Esophagus squamous epithelium (tissue), 5 donors: ENCODE results near the gene ISOC1. TPM values are rescaled to one million over a fixed set of nuclear protein-coding genes. Genes with fewer than 3 reads are reported as not detected.

ENCODE experiments used
- DNase-seq: peaks from one replicate; lab custom pipeline; 2025; lab: John Stamatoyannopoulos, UW
- H3K27ac ChIP-seq, 4 donors: fragments of 200-600 bp; sonication (generic); one replicate each; pipeline ENCODE4 v1.5.1; 2016 to 2019; ENCODE audit warnings: mild to moderate bottlenecking in 1 of 4
- H3K27me3 ChIP-seq, 4 donors: fragments of 200-600 bp; sonication (generic); 1 replicate in 3 of 4; 2 replicates in 1 of 4; pipeline versions ENCODE4 v1.5.1 to v1.6.0; 2017 to 2021; ENCODE audit warnings: antibody characterized with exemption in 1 of 4
- H3K36me3 ChIP-seq, 3 donors: fragments of 200-600 bp; sonication (generic); one replicate each; pipeline ENCODE4 v1.5.1; 2016 to 2019
- H3K4me1 ChIP-seq, 3 donors: fragments of 200-600 bp; sonication (generic); one replicate each; pipeline ENCODE4 v1.5.1; 2017 to 2019
- H3K4me3 ChIP-seq, 4 donors: fragments of 200-600 bp; sonication (generic); 1 replicate in 3 of 4; 2 replicates in 1 of 4; pipeline ENCODE4 v1.5.1; 2016 to 2019; ENCODE audit warnings: mild to moderate bottlenecking in 2 of 4, moderate library complexity in 1 of 4
- H3K9me3 ChIP-seq, 3 donors: fragments of 200-600 bp; sonication (generic); one replicate each; pipeline ENCODE4 v1.5.1; 2016 to 2019
- POLR2A ChIP-seq, 4 donors: fragments of 450-650 bp; IDR thresholded peaks; one replicate each; pipeline ENCODE4 v1.6.1; 2017; ENCODE audit warnings: antibody characterized with exemption in 4 of 4, mild to moderate bottlenecking in 4 of 4, moderate library complexity in 3 of 4
- WGBS, 2 donors: methylation state at CpG; one replicate each; pipeline ENCODE4 v1.1.5; 2018; 5-methylcytosine and 5-hydroxymethylcytosine counted together
- intact Hi-C: fragments of 100-400 bp; cut with DNase I; formaldehyde crosslinking; loops from one replicate; pipeline ENCODE4 v1.15.0; 2022
- small RNA-seq, 4 donors: library from RNA; depleted of rRNA; stranded (forward); fragments of <200 nt; gene quantifications; one replicate each; pipeline ENCODE3, GENCODE V24; 2016
- total RNA-seq, 4 donors: library from RNA; depleted of rRNA; stranded (reverse); fragments of >200 nt; gene quantifications; one replicate each; pipeline ENCODE4 v1.1.0, GENCODE V29; 2016
- TF ChIP-seq, protein P1 (sequence below), 6 experiments: fragments of 450-650 bp in 4 of 6; fragments of 200-600 bp in 2 of 6; sonication (generic) in 2 of 6; IDR thresholded peaks; one replicate each; pipeline ENCODE4 v1.5.1; 2016 to 2019; ENCODE audit warnings: antibody characterized with exemption in 6 of 6, mild to moderate bottlenecking in 4 of 6, moderate library complexity in 4 of 6
- donor health status: DM: yes; HTN: yes; CAD: no.

The ISOC1 gene
- total RNA-seq, 4 donors from 2014 or later = 16.7 to 43.7 (median 36.7) TPM

DNA sequence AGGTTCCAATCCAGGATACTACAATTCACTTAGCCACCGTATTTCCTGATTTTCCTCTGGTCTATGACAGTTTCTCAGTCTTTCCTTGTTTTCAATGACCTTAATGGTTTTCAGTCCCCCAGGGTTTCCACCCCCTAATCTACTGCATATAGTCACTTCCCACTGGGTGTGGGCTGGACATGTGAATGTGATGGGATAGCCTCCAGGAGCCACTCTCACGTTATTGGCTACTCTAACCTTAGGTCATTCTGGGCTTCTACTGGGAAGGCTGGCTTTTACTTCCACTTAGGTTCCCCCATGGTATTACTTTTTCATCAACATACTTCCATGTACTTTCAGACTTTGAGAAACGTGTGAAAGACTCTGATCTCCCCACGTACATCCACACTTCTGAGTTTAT is 46.5 kb downstream of the ISOC1 start:
- no peak overlapping the region for H3K4me3 ChIP-seq
- H3K27me3 ChIP-seq = no peaks in the 10 kb centered on the region
- H3K9me3 ChIP-seq = no peaks in the 10 kb centered on the region
- DNase-seq = no peak
- WGBS, 2 donors = 71 to 83% methylated on average over 4 of the region's 4 CpGs
- no peak overlapping the region for H3K27ac ChIP-seq
- no peaks in the 10 kb centered on the region for H3K36me3 ChIP-seq
- H3K4me1 ChIP-seq = no peaks in the 10 kb centered on the region
- intact Hi-C loops = no loop called here
- TF ChIP-seq POLR2A (IDR thresholded peaks at IDR 0.05) = no peak
- TF ChIP-seq, protein P1, sequence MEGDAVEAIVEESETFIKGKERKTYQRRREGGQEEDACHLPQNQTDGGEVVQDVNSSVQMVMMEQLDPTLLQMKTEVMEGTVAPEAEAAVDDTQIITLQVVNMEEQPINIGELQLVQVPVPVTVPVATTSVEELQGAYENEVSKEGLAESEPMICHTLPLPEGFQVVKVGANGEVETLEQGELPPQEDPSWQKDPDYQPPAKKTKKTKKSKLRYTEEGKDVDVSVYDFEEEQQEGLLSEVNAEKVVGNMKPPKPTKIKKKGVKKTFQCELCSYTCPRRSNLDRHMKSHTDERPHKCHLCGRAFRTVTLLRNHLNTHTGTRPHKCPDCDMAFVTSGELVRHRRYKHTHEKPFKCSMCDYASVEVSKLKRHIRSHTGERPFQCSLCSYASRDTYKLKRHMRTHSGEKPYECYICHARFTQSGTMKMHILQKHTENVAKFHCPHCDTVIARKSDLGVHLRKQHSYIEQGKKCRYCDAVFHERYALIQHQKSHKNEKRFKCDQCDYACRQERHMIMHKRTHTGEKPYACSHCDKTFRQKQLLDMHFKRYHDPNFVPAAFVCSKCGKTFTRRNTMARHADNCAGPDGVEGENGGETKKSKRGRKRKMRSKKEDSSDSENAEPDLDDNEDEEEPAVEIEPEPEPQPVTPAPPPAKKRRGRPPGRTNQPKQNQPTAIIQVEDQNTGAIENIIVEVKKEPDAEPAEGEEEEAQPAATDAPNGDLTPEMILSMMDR (IDR thresholded peaks at IDR 0.05) = no peak

DNA sequence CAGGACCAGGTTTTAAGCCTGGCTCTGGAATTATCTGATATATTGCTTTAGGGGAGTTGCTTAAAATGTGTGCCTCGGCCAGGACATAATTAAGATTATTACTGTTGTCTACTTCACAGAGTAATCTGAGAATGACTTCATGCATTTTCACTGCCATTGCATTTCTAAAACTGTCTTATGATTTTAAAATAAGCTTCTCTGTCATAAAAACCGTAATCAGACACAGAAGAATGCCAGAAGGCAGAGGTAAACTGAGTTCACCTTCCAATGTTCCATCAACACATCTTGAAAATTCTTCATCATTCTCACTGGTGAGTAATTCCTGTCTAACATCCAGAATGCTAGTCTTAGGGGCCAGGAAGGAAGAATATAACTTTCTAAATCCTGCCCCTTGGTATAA is 47.1 kb downstream of the ISOC1 start:
- WGBS, 2 donors = 38 to 44% methylated on average over 2 of the region's 2 CpGs
- no peak for DNase-seq
- TF ChIP-seq, protein P1 (IDR thresholded peaks at IDR 0.05) = no peak
- no peak for TF ChIP-seq POLR2A (IDR thresholded peaks at IDR 0.05)
- H3K27me3 ChIP-seq = no peaks in the 10 kb centered on the region
- no peaks in the 10 kb centered on the region for H3K4me1 ChIP-seq
- intact Hi-C loops = no loop called here
- H3K36me3 ChIP-seq = no peaks in the 10 kb centered on the region
- H3K4me3 ChIP-seq = no peak overlapping the region
- H3K9me3 ChIP-seq = no peaks in the 10 kb centered on the region
- no peak overlapping the region for H3K27ac ChIP-seq

DNA sequence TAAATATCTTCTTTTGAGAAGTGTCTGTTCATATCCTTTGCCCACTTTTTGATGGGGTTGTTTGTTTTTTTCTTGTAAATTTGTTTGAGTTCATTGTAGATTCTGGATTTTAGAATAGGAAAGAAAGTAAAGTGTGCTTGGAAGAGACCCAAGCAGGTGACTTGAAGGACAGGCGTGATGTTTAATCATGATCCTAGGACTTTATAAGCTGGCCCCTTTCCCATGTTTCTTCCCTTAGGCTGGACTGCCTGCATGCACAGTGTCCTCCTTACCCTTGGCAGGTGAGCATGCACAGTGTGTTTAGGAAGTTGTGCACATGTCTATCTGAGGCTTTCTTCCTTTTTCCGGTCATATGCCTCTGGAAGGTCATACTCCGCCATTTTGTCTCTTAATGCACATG is 61.3 kb downstream of the ISOC1 start:
- intact Hi-C loops = no loop called here
- peaks cover 0 to 3% (median 0%) of the 10 kb centered on the region in 3 donors for H3K9me3 ChIP-seq
- H3K4me1 ChIP-seq = no peaks in the 10 kb centered on the region
- no peaks in the 10 kb centered on the region for H3K36me3 ChIP-seq
- H3K27ac ChIP-seq = no peak overlapping the region
- no peak for DNase-seq
- 77 to 82% methylated on average over 3 of the region's 3 CpGs for WGBS, 2 donors
- no peaks in the 10 kb centered on the region for H3K27me3 ChIP-seq
- TF ChIP-seq, protein P1 (IDR thresholded peaks at IDR 0.05) = no peak
- no peak for TF ChIP-seq POLR2A (IDR thresholded peaks at IDR 0.05)
- no peak overlapping the region for H3K4me3 ChIP-seq

DNA sequence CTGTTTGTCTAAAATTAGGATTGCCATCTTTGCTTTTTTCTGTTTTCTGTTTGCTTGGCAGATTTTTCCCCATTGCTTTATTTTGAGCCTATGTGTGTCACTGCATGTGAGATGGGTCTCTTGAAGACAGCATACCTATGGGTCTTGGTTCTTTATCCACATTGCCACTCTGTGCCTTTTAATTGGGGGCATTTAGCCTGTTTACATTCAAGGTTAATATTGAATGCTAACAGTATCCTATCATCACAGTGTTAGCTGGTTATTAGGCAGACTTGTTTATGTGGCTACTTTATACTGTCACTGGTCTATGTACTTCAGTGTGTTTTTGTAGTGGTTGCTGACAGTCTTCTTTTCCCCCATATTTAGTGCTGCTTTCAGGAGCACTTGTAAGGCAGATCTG is 67.3 kb downstream of the ISOC1 start:
- H3K4me3 ChIP-seq = no peak overlapping the region
- H3K27ac ChIP-seq = no peak overlapping the region
- TF ChIP-seq POLR2A (IDR thresholded peaks at IDR 0.05) = no peak
- TF ChIP-seq, protein P1 (IDR thresholded peaks at IDR 0.05) = no peak
- H3K36me3 ChIP-seq = no peaks in the 10 kb centered on the region
- intact Hi-C loops = no loop called here
- no peaks in the 10 kb centered on the region for H3K4me1 ChIP-seq
- H3K27me3 ChIP-seq = no peaks in the 10 kb centered on the region
- no peak for DNase-seq
- H3K9me3 ChIP-seq = peaks cover 0 to 12% (median 12%) of the 10 kb centered on the region in 3 donors

Small RNA genes within 50 kb of the gene (small RNA-seq; reads per million reads assigned to genes)
- 0 to 0.07 (median 0) reads per million in 4 donors for gene MIR4633

Other genes starting within 250 kb of the ISOC1 start
- gene SLC27A6, start 129.3 kb upstream of the ISOC1 start, total RNA-seq = 1 to 10 TPM; 1.3 to 8.0 (median 4.7) TPM